HepG2 (cell line): ENCODE data around the gene RPL38. TPM values are rescaled to one million over a fixed set of nuclear protein-coding genes. Genes with fewer than 3 reads are reported as not detected.

Experiments
- polyA plus RNA-seq, 8 experiments: library from polyadenylated mRNA; depleted of rRNA in 3 of 8; stranded (reverse) in 7 of 8; unstranded in 1 of 8; fragments of >200 nt; fragmentation: Illumina TruSeq in 4 of 8; extraction: Trizol in 4 of 8; gene quantifications; 2 replicates each; pipeline versions ENCODE4 v1.2.1 to v1.2.3, GENCODE V29; 2011 to 2016; ENCODE audit warnings: low read depth in 4 of 8, missing spikeins in 1 of 8, mixed read lengths in 1 of 8; ENCODE audit not compliant: insufficient read depth in 1 of 8
- total RNA-seq, 5 experiments: library from RNA; depleted of rRNA; stranded (reverse); fragments of >200 nt; fragmentation: Illumina TruSeq; extraction: Trizol; gene quantifications; 2 replicates each; pipeline ENCODE4 v1.2.3, GENCODE V29; 2016; ENCODE audit warnings: low read depth in 1 of 5

The RPL38 gene
- total and polyA plus RNA-seq, 2 of the 13 experiments (the other 11 are each of a cell fraction or from before 2014, with no cell fraction given) = 2,370 to 2,372 TPM

Other genes starting within 250 kb of the RPL38 start
- gene TTYH2, start 9.9 kb downstream of the RPL38 start, total RNA-seq (2016; rRNA removed; fragmentation: Illumina TruSeq; extraction: Trizol) = 0.32 and 0.77 TPM in 2 replicates
- 0.96 and 1.6 TPM in 2 replicates for gene TTYH2, start 9.9 kb downstream of the RPL38 start, polyA plus RNA-seq (2011; rRNA removed)
- gene DNAI2, start 70.6 kb downstream of the RPL38 start, total RNA-seq (2016; rRNA removed; fragmentation: Illumina TruSeq; extraction: Trizol) = not detected in 2 replicates
- not detected in 2 replicates for gene DNAI2, start 70.6 kb downstream of the RPL38 start, polyA plus RNA-seq (2011; rRNA removed)
- not detected in 2 replicates for gene KIF19, start 122.5 kb downstream of the RPL38 start, total RNA-seq (2016; rRNA removed; fragmentation: Illumina TruSeq; extraction: Trizol)
- gene KIF19, start 122.5 kb downstream of the RPL38 start, polyA plus RNA-seq (2011; rRNA removed) = not detected in 2 replicates
- gene BTBD17, start 158.2 kb downstream of the RPL38 start, total RNA-seq (2016; rRNA removed; fragmentation: Illumina TruSeq; extraction: Trizol) = not detected in 2 replicates
- not detected in 2 replicates for gene BTBD17, start 158.2 kb downstream of the RPL38 start, polyA plus RNA-seq (2011; rRNA removed)
- gene GPR142, start 163.8 kb downstream of the RPL38 start, total RNA-seq (2016; rRNA removed; fragmentation: Illumina TruSeq; extraction: Trizol) = not detected in 2 replicates
- not detected in 2 replicates for gene GPR142, start 163.8 kb downstream of the RPL38 start, polyA plus RNA-seq (2011; rRNA removed)
- gene GPRC5C, start 228.4 kb downstream of the RPL38 start, total RNA-seq (2016; rRNA removed; fragmentation: Illumina TruSeq; extraction: Trizol) = 44.8 and 85.6 TPM in 2 replicates
- gene GPRC5C, start 228.4 kb downstream of the RPL38 start, polyA plus RNA-seq (2011; rRNA removed) = 300 and 407 TPM in 2 replicates